Tibial nerve (tissue), 4 donors: ENCODE measurements around the gene GSN.

Source experiments
- EP300 ChIP-seq, 2 donors: sonication (generic); formaldehyde crosslinking; IDR thresholded peaks; one replicate each; pipeline ENCODE4 v1.6.1; 2017; ENCODE audit warnings: antibody characterized with exemption in 2 of 2, mild to moderate bottlenecking in 1 of 2
- POLR2A ChIP-seq, 2 donors: fragments of 450-650 bp; IDR thresholded peaks; one replicate each; pipeline ENCODE4 v1.6.1; 2017; ENCODE audit warnings: antibody characterized with exemption in 2 of 2, mild to moderate bottlenecking in 2 of 2, moderate library complexity in 2 of 2
- TF ChIP-seq, protein P1 (sequence below), 5 experiments: fragments of 200-600 bp in 3 of 5; fragments of 450-650 bp in 2 of 5; sonication (generic) in 3 of 5; IDR thresholded peaks; one replicate each; pipeline ENCODE4 v1.5.1; 2016 to 2019; ENCODE audit warnings: antibody characterized with exemption in 5 of 5, mild to moderate bottlenecking in 3 of 5, moderate library complexity in 2 of 5

DNA sequence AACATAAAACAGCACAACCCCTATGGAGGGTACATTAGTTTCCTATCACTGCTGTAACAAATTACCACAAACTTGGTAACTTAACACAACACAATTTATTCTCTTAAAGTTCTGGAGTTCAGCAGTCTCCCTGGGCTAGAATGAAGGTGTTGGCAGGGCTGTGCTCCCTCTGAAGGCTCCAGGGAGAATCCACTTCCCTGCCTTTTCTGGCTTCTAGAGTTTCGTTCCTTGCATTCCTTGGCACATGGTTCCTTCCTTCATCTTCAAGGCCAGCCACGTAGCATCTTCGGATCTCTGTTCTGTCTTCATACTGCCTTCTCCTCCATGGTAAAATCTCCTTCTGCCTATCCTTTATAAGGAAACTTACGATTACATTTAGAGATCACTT lies 25.0 kb upstream of the GSN start:
- TF ChIP-seq, protein P1, sequence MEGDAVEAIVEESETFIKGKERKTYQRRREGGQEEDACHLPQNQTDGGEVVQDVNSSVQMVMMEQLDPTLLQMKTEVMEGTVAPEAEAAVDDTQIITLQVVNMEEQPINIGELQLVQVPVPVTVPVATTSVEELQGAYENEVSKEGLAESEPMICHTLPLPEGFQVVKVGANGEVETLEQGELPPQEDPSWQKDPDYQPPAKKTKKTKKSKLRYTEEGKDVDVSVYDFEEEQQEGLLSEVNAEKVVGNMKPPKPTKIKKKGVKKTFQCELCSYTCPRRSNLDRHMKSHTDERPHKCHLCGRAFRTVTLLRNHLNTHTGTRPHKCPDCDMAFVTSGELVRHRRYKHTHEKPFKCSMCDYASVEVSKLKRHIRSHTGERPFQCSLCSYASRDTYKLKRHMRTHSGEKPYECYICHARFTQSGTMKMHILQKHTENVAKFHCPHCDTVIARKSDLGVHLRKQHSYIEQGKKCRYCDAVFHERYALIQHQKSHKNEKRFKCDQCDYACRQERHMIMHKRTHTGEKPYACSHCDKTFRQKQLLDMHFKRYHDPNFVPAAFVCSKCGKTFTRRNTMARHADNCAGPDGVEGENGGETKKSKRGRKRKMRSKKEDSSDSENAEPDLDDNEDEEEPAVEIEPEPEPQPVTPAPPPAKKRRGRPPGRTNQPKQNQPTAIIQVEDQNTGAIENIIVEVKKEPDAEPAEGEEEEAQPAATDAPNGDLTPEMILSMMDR (IDR thresholded peaks at IDR 0.05): no peak
- TF ChIP-seq POLR2A (IDR thresholded peaks at IDR 0.05) (no peak), EP300 (IDR thresholded peaks at IDR 0.05) (no peak)
